ENCODE measurements around the gene SPO11. TPM values are rescaled to one million over a fixed set of nuclear protein-coding genes. Genes with fewer than 3 reads are reported as not detected.
A peak's percentile ranks its signal among the peaks of the same experiment; 100 is the strongest.

The SPO11 gene
- total RNA-seq, 2 donors from 2014 or later, result 2.6 TPM; not detected in 1

DNA sequence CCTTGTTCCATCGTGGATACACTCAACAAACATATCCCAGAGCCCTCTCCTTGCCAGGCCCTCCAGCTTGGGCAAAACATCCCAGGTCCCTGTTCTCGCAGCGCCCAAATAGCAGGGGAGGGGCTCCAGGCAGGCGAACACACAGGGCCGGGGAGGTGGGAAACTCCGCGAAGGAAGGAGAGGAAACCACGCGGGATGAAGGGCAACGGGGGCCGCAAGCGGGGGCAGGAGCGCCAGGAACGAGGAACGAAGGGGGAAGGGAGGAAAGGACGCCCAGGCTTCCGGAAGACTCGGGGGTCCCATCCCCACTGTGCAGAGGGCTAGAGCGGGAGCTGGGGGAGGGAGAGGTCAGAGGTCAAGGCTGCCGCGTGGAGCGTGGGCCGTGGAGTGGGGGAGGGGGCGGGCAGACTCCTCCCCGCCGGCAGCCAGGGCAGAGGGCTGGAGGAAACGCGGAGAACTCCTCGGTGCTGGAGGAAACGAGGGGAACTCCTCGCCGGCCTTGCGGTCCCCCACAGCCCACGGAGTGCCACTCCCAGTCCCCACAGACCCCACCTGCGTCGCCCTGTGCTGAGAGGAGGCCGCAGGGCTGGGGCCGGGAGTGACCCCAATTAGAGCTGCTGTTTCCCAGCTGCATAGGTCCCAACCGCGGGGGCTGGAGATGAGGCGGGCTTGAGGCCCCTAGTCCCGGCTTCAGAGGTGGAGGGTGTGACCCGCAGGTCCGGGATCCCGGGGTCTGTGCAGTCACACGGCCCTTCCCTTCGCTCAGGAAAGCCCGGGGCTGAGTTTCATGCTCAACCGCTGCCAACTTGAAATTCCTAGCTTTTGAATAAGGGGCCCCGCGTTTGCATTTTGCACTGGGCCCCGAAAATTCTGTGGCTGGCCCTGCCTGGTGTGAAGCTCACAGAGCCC, 60.3 kb downstream of the SPO11 start:
- intact Hi-C loops (cut with DNase I), result loop anchor here (10.0 kb wide), 1 partner anchor 325 kb away; the partner anchor contains the start of gene PMEPA1
- 57% methylated on average over 48 of the region's 52 CpGs for WGBS
- Histone ChIP-seq H3K27ac (peak overlapping the region; percentile 48 to 56), H3K4me3 (peak overlapping the region; percentile 20 to 33), H3K4me1 (replicated peaks) (peaks cover 5% of the 10 kb centered on the region), H3K9me3 (no peaks in the 10 kb centered on the region), H3K36me3 (no peaks in the 10 kb centered on the region), H3K27me3 (replicated peaks; ENCODE audit: insufficient read depth) (no peaks in the 10 kb centered on the region)
- DNase-seq (ENCODE audit: low spot score), result no peak
- TF ChIP-seq POLR2AphosphoS5 (IDR thresholded peaks at IDR 0.05), result no peak
- TF ChIP-seq, protein P1, sequence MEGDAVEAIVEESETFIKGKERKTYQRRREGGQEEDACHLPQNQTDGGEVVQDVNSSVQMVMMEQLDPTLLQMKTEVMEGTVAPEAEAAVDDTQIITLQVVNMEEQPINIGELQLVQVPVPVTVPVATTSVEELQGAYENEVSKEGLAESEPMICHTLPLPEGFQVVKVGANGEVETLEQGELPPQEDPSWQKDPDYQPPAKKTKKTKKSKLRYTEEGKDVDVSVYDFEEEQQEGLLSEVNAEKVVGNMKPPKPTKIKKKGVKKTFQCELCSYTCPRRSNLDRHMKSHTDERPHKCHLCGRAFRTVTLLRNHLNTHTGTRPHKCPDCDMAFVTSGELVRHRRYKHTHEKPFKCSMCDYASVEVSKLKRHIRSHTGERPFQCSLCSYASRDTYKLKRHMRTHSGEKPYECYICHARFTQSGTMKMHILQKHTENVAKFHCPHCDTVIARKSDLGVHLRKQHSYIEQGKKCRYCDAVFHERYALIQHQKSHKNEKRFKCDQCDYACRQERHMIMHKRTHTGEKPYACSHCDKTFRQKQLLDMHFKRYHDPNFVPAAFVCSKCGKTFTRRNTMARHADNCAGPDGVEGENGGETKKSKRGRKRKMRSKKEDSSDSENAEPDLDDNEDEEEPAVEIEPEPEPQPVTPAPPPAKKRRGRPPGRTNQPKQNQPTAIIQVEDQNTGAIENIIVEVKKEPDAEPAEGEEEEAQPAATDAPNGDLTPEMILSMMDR (IDR thresholded peaks at IDR 0.05), result no peak
- no peak for TF ChIP-seq POLR2A (IDR thresholded peaks at IDR 0.05)

DNA sequence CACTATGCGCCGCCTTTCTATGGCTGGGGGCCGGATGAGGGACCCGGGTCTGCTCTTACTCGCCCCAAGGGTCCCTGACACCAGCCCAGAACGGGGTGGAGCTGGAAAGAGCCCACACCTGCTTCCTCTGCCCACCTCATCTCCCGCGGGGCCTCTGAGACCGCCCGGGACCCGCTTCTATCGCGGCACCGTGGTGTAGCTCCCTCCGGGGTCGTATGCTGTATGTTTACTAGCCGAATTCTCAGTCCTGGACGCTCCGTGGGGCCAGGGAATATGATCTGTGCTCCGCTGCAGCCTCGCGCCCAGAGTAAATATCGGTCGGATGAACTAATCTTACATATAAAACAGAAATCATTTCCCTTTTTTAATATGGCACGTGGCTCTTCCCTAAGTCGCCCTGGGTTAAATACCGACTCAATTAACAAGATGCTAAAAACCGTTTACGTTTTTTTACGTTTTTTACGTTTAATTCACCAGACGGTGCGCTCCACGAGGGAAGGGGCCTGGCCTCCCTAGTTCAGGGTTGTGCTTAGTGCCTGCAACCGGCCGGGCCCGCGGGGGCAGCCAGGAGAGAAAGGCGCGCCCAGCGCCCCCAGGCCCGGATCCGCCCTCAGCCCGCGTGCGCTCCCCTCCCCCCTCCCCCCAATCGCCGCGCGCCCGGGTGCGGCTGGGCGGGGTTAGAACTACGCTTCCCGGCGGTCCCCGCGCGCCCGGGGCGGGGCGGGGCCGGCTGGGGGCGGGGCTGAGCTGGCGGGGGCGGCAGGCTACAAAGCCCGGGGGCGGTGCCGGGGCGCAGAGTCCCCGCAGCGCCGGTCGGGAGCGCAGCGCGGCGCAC, 61.2 kb downstream of the SPO11 start, which contains the start of gene RBM38:
Gene RBM38, plus strand, starts transcription at position 793 of the 835 bp plus-strand sequence. CDS start 186 bp downstream, outside the sequence.
- intact Hi-C loops (cut with DNase I), result loop anchor here (10.0 kb wide), 1 partner anchor 324 kb away; the partner anchor contains the start of gene PMEPA1
- no peak for DNase-seq (ENCODE audit: low spot score)
- H3K4me3 ChIP-seq, result peak within 1 kb of the TSS; percentile 61 to 62
- peaks cover 5% of the 10 kb centered on the region for H3K4me1 ChIP-seq (replicated peaks)
- no peaks in the 10 kb centered on the region for H3K27me3 ChIP-seq (replicated peaks; ENCODE audit: insufficient read depth)
- no peak for TF ChIP-seq POLR2AphosphoS5 (IDR thresholded peaks at IDR 0.05)
- H3K27ac ChIP-seq, result peak within 1 kb of the TSS; percentile 78 to 81
- 45% methylated on average over 46 of the region's 78 CpGs for WGBS
- no peaks in the 10 kb centered on the region for H3K9me3 ChIP-seq
- H3K36me3 ChIP-seq, result no peaks in the 10 kb centered on the region

GRCh38 chr20:57391439-57392301, 62.1 kb downstream of the SPO11 start:
- H3K27me3 ChIP-seq (replicated peaks; ENCODE audit: insufficient read depth), result no peaks in the 10 kb centered on the region
- no peaks in the 10 kb centered on the region for H3K9me3 ChIP-seq
- peak overlapping the region; percentile 78 to 81 for H3K27ac ChIP-seq
- TF ChIP-seq, protein P1 (IDR thresholded peaks at IDR 0.05), result no peak
- peak; percentile 7 for TF ChIP-seq POLR2A (IDR thresholded peaks at IDR 0.05)
- intact Hi-C loops (cut with DNase I), result loop anchor here (10.0 kb wide), 1 partner anchor 323 kb away; the partner anchor contains the start of gene PMEPA1
- 2% methylated on average over 65 of the region's 98 CpGs for WGBS
- peak overlapping the region; percentile 61 to 62 for H3K4me3 ChIP-seq
- H3K4me1 ChIP-seq (replicated peaks), result peaks cover 5% of the 10 kb centered on the region
- DNase-seq (ENCODE audit: low spot score), result no peak
- no peaks in the 10 kb centered on the region for H3K36me3 ChIP-seq

DNA sequence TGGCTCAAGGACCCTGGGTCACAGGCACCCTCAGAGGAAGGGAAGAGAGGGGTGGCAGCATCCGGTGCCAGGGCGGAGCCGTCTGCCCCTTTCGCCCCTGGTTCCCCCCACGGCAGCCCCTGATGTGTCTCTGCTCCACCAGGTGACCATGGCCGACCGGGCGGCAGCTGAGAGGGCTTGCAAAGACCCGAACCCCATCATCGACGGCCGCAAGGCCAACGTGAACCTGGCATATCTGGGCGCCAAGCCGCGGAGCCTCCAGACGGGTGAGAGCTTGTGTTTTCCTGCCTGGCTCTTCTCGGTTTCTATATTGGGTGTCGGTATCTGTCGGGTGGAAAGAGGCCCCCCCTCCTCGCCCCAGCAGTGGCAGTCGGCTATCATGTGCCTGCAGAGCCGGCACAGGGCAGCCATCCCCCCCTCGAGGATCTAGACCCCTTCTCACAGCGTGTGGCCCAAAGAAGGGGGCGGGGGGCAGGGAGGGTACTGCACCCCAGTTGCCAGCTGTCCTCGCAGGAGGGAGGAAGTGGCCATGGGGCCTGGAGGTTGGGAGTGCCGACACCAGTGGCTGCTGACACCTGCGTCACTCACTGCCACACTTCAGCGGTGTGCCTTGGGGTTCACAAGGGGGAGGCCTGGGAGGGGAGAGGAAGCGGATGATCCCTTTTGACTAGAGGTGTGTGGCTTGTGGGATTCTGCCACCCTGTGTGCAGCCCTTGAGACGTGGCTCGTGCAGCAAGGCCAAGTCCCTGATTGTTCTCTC, 63.1 kb downstream of the SPO11 start:
- Histone ChIP-seq H3K4me1 (replicated peaks) (peaks cover 5% of the 10 kb centered on the region), H3K4me3 (peak overlapping the region; percentile 61 to 62), H3K27ac (peak overlapping the region; percentile 78 to 81), H3K36me3 (no peaks in the 10 kb centered on the region), H3K27me3 (replicated peaks; ENCODE audit: insufficient read depth) (no peaks in the 10 kb centered on the region), H3K9me3 (no peaks in the 10 kb centered on the region)
- WGBS, result 17% methylated on average over 29 of the region's 33 CpGs
- intact Hi-C loops (cut with DNase I), result loop anchor here (10.0 kb wide), 1 partner anchor 322 kb away; the partner anchor contains the start of gene PMEPA1
- TF ChIP-seq POLR2AphosphoS5 (IDR thresholded peaks at IDR 0.05), result peak; percentile 28
- peak; percentile 34 for TF ChIP-seq POLR2A (IDR thresholded peaks at IDR 0.05)
- TF ChIP-seq, protein P1 (IDR thresholded peaks at IDR 0.05), result no peak
- DNase-seq (ENCODE audit: low spot score), result peak; percentile 44

Small RNA genes within 50 kb of the gene (microRNA-seq; reads per million reads assigned to microRNA genes)
- gene MIR4325, result not detected

Small RNA genes within 50 kb of the gene (small RNA-seq; reads per million reads assigned to genes)
- gene MIR4325 (0 reads per million in 2 donors), gene RF00019 (0 reads per million in 2 donors), gene RPL39P39 (0 reads per million in 2 donors)

Other genes starting within 250 kb of the SPO11 start
- gene BMP7, start 63.2 kb upstream of the SPO11 start, total RNA-seq, result 10 to 100 TPM; 10.5 to 16.8 TPM
- gene RAE1, start 21.5 kb downstream of the SPO11 start, total RNA-seq, result 10 to 100 TPM; 21.7 to 49.9 TPM
- gene RBM38, start 61.6 kb downstream of the SPO11 start, total RNA-seq, result 100 to 1,000 TPM in 1 of 2 donors, 10 to 100 TPM in 1; 29.9 to 104 TPM
- 10 to 100 TPM in 1 of 2 donors, not detected in 1; 10.8 TPM for gene CTCFL, start 195.3 kb downstream of the SPO11 start, total RNA-seq
- under 1 TPM in 1 of 2 donors, not detected in 1; 0.68 TPM for gene PCK1, start 231.3 kb downstream of the SPO11 start, total RNA-seq

Measured in prostate gland (tissue), 2 donors.